NCI-H1930 (cell line): ENCODE measurements around the gene MGAT5.

Experiments
- DNase-seq, 2 experiments: peaks; one replicate each; lab custom pipeline; 2025; lab: John Stamatoyannopoulos, UW

MGAT5 gene

DNA sequence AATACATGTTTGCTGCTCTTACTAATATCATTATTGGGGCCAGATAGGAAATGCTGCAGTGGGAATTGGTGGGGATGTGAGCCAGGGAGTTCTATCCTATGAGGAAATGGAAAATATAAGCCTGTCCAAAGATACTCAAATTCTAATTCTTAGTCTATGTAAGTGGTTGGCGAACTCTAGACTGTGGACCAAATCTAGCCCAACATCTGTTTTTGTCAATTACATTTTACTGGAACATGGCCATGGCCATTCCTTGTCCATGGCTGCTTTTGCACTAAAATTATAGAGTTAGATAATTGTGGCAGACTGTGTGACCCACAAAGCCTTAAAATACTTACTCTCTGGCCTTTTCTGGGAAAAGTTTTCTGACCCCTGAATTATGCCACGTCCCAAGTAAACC is 113.3 kb downstream of the MGAT5 start:
- DNase-seq: no peak

DNA sequence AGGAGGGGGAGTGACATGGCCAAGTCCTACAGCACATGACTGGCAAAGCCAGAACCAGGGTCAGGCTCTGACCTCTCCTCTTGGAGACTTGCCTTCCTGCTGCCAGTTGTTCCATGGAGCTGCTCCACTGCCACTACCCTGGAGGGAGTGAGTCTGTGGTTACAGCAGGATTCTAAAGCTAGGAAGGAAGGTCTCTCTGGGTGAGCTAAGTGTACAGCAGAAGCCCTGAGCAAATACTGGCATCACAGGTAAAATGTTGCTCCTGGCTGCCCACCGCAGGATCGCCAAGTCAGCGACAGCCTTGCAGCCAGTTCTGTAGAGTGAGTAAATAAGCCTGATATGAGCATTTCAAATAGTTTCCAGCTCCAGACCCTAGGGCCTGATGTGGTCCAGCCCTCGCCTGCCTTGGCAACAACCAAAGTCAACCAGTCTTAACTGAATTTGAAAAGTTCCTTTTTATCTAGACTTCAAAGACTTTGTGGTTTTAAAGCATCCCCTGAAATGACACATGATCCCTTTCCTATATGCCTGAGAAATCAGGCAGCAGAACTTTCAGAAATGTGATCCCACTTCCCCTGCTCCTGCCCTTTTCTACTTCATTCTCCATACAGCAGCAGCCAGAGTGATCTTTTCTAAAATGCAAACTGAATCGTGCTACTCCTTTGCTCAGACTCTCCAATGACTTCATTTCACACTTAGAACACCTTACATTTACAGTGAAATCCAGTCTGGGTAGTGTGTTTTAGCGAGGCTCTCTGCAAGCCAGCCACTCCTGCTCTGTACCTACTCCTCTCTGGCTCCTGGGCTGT is 114.3 kb downstream of the MGAT5 start:
- no peak for DNase-seq

DNA sequence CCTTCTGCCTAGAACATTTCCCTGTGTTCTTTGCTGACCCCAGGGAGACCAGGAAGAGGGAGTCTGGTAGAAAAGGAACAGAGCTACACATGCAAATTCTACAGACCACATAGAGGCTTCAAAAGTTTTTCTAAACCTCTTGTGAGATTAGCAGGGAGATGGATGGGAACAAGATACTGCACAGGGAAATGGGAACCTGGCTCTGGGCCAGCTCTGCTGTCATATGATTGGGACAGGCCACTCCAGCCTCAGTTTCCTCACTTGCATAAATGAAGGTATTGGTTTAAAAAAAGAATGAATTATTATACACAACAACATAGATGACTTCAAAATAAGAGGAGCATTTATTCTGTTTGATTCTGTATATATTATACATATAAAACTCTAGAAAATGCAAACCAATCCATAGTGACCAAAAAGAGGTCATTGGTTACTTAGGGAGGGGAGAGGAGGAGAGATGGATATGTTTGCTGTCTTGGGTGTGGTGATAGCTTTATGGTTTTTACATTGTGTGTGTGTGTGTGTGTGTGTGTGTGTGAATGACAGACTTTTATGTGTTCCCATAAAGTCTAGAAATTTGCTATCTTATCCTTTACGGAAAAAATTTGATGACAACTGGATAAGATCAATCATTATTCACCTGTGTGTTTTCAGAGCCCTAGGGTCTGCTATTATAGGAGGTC is 115.5 kb downstream of the MGAT5 start:
- DNase-seq: no peak

DNA sequence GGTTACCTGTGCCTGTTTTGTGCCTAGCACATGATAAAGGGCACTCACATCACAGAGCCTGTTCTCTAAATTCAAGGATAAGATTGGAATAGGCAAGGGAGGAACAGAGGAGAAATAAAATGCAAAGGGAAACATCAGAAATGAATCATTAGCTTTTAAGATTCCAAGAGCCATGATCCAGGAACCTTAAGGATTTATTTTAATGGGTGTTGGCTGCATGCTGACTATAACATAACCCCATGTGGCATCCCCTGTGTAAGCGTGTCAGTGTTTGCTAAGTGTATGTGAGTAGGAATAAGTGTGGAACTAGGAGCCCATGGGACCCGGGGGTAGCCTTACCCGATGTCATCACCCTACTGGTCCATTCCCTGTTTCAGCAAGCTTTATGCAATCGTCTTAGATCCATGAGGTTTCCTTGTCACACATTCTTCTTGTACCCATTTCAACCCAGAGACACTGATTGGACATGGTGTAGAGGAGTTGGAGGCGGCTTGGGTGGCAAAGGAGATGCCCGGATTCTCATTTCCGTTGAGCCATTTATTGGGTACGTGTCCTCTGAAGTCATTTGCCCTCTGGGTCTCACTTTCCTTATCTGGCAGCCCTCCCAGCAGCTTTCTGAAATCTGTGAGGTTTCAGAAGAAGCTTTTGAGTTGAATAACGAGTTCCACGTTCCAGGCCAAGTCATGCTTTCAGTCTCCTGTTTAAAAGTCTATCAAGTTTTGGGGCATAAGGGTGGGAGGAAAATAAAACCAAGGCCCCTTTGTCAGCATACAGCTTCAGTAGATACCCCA is 117.0 kb downstream of the MGAT5 start:
- DNase-seq: no peak

DNA sequence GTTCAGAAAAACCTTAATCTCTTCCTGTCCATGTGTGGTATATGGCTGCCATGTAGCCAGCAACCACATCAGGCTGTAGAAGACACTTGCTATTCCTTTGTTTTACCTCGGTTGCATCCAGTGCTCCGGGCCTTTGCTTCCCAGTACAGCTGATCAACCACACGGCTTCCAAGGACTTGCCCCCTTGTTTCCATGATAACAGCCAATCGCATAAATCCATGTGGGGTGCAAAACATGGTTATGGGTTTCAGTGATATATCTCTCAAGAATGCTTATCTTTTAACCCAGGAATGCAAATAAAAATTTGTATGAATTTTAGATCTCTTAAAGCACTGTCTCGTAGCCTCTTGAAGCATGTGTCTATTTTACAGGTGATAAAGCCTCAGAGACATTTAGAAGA is 118.3 kb downstream of the MGAT5 start:
- no peak for DNase-seq

DNA sequence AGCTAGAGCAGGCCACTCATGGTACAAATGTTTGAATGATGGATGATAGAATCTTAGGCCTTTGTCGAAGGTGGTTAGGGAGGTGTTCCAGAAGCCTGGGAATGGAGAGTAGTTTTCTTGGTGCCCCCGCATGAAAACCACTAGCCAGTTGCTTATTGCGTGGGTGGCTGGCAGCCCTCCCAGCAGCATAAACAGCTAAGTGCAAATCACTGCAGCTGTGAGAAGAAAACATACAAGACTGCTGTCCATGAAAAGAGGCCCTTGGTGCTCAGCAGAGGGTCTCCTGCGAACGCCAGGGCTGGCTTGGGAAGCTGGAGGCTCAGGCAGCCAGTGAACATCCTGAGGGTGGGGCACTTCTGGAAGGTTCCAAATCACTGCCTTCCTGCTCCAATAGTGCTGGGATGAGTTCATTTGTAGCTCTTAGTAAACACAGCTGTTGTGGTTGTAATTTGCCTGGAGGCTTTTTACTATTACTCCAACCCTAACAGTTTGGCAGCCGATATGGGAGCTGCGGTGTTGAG is 118.8 kb downstream of the MGAT5 start:
- DNase-seq: no peak

DNA sequence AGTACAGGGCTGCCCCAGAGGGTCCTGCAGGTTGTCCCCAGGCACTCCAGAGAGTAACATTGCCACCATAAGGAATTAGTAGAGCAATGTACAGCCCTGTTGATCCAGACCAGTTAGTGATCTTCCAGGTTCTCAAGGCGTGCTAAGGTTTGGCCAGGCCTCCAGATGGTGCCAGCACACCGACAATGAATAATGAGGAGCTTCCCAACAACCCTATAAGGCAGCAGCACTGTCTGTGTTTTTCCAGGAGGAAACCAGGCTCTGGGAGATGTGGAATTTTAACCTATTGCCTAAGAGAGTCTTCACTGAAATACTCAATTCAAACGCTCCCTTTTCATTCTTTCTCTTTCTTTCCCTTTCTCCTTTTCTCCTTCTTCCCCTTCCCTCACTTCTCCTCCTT is 122.1 kb downstream of the MGAT5 start:
- no peak for DNase-seq

DNA sequence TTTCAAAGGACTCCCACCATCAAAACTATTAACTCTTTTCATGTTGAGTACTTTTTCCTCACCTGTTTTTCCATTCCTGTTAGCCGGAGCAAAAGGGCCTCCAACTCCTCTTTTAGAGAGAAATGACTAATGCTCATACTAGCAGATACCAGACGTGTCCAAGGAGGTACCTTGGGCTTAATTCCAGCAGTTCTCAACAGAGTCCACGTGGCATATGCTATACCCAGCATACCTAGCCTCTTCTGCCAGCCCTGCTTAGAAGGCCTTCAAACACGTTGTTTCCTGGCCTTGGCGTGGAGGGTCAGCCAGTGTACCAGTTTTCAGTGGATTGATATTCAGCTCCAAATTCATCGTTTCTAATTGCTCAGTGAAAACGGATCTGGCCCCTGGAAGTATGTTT is 123.9 kb downstream of the MGAT5 start:
- no peak for DNase-seq

DNA sequence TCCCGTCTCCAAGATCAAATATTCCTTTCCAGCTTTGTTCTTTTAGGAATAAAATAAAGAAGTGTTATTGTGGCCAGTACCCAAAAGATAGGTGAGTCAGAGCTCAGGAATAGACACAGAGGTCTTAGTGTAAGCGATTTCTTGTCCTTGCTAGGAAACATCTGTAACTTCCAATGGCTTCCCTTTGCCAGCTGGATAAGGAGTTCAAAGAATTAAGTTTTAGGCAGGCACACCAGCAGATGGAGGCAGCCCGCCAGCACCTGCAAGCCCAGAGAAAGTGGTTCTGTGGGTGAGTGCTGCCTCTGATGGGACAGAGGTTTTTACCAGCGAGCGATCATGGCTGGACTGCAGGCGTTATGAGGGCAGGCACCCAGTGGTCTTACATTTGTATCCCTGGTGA is 125.4 kb downstream of the MGAT5 start:
- no peak for DNase-seq

DNA sequence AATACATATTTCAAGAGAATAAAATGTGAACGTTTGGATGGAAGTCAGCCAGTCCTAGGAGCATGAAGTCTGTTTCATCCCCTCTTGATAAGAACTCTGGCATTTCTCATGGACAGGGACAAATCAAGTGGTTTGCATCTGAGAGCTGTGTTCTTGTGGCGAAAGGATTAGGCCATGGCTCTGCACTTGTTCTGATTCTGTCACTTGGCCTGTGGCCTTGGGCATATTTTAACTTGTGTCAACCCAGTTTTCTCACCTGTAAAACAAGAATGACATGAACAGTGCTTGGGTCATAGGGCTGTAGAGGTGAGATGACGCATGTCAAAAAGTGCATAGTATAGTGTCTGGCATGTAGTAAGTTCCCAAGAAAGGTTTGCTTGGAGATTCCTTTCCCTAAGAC is 125.8 kb downstream of the MGAT5 start:
- no peak for DNase-seq

DNA sequence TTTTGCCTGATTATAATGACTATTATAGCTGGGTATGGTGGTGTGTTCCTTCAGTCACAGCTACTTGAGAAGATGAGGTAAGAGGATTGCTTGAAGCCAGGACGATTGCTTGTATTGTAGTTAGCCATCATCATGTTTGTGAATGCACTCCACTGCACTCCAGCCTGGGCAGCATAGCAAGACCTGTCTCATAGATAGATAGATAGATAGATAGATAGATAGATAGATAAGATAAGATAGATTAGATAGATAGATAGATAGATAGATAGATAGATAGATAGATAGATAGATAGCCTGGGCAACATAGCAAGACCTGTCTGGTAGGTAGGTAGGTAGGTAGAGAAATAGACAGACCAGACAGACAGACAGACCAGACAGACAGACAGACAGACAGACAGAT is 127.3 kb downstream of the MGAT5 start:
- DNase-seq: no peak

DNA sequence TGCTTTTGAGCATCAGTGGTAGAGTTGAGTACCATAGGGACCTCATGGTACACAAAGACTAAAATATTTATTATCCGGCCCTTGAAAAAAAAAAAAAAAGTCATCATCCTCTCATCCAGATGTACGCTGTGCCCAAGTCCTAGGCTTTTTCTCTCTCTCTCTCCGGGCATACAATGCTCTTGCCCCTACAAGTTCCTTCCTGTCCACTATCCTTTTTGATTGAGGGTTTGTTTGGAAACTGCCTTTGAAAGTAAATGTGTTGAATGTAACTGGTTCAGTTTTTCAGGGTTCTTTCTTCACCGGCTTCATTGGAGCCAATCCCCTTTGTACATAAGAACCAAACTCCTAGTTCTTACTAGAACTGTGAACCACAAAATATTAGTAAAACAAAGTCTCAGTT is 130.3 kb downstream of the MGAT5 start:
- DNase-seq: no peak

DNA sequence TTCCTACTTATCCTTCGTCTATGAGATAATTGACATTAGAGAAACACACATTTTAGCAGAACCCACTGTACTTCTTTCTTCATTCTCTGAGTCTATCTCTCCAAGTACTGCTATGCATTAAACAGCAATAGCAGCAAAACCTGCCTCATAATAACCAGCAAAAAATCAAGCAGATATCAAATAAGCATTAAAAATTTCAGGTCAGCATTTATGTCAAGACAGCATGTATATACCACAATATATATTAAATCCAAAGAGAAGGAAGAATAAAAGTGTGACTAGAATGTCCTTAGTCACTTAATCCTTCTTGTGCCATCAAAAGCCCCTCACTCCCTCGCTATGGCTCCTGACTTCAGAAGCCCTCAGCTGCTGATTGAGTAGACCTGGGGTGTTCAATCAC is 131.3 kb downstream of the MGAT5 start:
- no peak for DNase-seq

DNA sequence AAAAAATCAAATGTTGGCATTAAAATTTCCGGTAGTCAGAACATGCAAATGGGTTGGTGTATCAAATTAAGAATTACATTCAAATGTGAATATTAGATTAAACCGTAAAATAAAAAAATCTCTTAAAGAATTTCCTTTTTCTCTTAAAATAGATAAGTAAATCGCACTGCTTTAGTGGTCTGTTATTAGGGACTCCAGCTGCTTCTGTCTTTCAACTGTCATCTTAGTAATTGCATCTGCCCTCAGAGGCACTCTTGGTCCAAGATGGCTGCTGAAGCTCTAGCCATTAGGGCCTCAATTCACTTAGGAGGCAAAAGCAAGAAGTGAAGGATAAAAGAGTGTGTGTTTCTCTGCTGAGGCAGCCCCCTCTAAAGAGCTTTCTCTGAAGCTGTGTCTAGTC is 132.4 kb downstream of the MGAT5 start:
- no peak for DNase-seq

DNA sequence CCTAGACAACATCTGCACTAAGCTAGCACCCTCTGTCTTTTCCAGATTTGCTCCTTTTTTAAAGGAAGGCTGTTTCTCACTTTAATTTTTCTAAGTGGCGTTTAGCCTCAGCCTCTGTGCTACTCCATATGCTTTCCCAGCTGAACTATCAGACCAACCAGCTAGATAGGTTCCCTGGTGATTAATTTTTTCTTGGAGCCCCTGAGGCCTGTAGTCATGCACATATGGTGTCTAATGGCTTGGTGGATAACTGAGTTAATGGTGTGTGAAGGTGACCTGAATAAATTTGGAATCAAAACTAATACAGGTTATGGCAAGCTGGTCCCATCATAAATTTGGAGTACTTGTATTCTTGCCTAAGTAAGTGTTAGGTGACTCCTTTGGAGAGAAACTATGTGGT is 135.5 kb downstream of the MGAT5 start:
- no peak for DNase-seq

DNA sequence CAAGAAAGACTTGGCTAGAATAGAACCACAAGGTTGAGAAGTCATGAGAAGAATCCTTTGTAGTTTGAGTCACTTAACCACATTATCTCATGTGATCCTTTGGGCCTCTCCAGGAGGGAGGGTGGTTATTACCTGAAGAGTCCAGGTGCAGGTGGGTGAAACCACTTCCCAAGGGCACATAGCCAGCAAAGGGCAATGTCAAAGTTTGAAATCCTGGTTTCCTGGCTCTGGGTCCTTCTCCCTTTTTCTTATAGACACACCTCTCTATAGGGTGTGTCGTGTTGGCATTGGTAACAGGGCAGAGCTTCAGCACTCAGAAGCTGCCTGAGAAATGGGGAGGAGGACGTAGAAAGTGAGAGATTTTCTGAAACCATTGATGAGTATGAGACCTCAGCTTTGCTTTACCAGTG is 137.9 kb downstream of the MGAT5 start:
- no peak for DNase-seq

DNA sequence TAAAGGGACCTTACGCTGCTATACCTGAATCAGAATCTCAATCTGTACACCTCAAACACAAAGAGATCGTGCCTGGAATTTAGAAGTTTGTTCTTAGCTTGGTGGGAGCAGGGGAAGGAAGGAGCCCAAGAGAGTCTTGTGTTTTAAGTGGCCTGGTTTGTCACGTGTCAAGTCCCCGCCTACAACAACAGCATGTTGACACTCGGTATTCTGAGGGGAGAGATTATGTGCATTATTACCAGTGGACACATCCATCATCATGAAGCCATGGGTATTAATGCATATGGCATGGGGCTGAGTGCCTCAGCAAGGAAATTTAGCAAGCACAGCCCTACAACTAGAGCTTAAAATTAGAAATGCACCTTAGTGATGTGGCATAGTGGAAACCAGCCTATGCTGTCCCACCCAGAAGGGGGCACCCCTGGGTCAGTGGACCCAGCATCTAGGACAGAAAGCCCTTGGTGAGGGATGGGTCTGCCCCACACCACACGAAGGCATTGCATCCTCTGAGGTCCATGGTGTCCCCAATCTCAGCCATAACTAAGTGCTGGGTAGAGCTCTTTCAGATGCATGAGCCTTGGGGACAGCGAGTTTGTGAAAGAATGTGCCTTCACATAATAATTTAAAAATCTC is 138.7 kb downstream of the MGAT5 start:
- no peak for DNase-seq

DNA sequence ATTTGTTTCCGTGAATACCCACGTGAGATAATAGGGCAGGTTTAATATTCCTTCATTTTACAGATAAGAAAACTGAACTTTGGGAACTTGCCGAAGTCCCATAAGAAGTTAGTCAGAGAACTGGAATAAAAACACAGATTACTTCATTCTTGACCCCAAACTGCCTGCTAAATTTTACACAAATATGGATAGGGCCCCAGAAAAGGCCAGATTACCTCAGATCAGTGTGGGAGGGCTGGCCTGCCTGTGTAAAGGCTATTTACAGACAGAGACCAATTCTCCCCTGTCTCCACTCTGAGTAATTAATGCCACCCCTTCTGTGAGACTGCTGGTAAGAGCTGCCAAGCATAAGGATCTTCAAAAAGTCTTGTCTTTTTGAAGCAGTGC is 139.2 kb downstream of the MGAT5 start:
- no peak for DNase-seq

DNA sequence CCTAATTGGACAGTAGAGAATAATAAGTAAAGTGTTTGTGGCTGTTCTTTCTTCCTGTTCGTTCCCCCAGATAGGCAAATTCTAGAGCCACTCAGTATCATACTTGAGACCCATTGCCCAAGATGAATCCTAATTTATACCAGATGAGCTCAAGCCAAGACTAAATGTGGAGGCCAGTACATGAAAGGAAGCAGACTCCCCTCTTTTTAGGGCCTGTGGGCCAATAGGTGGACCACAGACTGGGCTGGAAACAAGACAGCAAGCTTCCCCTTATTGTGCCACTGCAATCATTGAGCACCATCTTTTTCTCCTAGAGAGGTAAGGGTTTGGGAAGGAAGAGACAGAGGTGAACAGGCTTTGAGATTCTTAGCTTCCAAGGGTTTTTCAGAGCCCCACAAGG is 141.9 kb downstream of the MGAT5 start:
- no peak for DNase-seq

DNA sequence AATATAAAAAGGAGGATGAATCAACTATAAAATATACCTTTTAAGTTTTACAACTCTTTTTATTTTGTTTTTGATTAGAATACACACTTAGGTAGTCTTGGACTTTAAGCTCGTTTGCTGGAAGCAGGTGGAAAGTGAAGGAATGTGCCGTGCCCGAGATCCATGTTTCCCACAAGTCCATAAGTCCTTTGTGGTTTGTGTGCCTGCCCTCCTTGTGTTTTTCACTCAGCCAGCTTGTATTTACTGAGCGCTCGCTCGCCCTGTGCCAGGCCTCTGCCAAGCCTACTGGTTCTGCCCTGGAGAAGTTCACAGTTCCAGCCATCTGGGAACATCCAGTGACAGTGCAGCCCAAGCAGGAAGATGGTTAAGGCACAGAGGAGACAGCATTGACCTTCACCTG is 142.6 kb downstream of the MGAT5 start:
- no peak for DNase-seq

DNA sequence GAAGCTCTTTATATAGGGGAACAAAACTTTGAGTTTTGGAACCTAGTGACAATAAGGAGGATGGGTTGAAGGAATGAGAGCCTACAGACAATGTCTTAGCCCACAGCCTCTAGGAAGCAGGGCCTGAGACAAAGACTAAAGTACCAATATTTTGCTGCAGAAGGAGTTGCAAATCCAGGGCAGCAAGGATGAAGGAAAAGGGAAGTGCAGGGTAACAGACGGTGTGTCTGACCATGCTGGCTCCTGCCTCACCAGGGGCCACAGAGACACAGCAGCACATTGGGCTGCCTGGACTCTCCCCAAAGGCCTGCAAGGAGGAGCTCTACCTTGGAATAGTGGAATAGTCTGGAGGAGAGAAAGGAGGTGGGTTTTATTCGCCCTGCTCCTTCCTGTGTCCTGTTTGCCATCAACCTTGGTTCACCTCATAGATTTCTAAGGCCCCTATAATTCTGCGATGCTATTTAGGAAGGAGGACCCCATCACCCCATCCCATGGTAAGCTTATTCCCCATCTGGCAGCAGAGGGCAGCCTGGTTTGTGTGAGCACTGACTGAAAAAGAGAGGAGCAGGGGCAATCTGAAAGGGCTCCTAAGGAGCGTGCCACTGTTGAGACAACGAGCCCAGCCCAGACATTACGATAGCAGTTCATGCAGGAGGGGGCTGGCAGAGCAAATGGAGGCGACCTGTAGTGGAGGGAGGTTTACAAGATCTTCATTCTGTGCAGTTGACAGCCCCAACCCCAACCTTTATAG is 143.4 kb downstream of the MGAT5 start:
- no peak for DNase-seq

DNA sequence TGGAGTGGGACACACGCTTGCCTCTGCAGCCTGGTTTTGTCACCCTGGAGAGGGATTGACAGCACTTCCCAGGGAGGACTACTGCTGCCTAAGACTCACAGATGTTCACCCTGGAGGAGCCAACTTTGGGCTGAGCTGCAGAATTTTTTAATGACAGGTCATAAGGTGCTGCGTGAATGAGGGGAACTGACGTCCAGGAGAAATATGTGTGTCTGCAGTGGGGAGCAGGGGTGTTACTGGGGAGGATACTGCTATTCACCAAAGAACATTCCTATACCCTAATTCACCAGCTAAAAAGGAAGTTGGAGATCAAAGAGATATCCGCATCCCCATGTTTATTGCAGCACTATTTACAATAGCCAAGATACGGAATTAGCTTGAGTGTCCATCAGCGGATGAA is 144.4 kb downstream of the MGAT5 start:
- DNase-seq: no peak
